ENCODE data around the gene DDIAS.

GRCh38 chr11:82902880-82903279, 1.3 kb downstream of the DDIAS start:
- TF ChIP-seq CTCF (conservative IDR thresholded peaks at IDR 0.05) (no peak), EZH2 (IDR thresholded peaks at IDR 0.05; ENCODE audit: low read depth) (no peak)

Data from PC-9 (cell line).